Smooth muscle cell (in vitro differentiated cells): ENCODE data around the gene CELSR1. TPM values are rescaled to one million over a fixed set of nuclear protein-coding genes. Genes with fewer than 3 reads are reported as not detected.

Source experiments
- DNase-seq: peaks from one replicate; lab custom pipeline; 2025; ENCODE audit not compliant: unreplicated experiment; lab: John Stamatoyannopoulos, UW
- H2AFZ ChIP-seq: fragments of 200-600 bp; sonication (generic); 2 replicates; pipeline ENCODE4 v1.6.0; 2016; ENCODE audit warnings: antibody characterized with exemption, low read depth, mild to moderate bottlenecking
- H3F3A ChIP-seq: fragments of 200-600 bp; sonication (generic); 2 replicates; pipeline ENCODE4 v1.6.0; 2017; ENCODE audit warnings: antibody characterized with exemption, low read depth
- H3K27ac ChIP-seq: fragments of 200-600 bp; sonication (generic); 2 replicates; pipeline ENCODE4 v1.5.1; 2016; ENCODE audit warnings: low read depth, mild to moderate bottlenecking
- H3K27me3 ChIP-seq: fragments of 200-600 bp; sonication (generic); 2 replicates; pipeline ENCODE4 v1.6.1; 2016; ENCODE audit warnings: low read depth, mild to moderate bottlenecking
- H3K36me3 ChIP-seq: fragments of 200-600 bp; sonication (generic); 2 replicates; pipeline ENCODE4 v1.5.1; 2016; ENCODE audit warnings: low read depth
- H3K4me1 ChIP-seq: fragments of 200-600 bp; sonication (generic); 2 replicates; pipeline ENCODE4 v1.5.1; 2016; ENCODE audit warnings: low read depth
- H3K4me2 ChIP-seq: fragments of 200-600 bp; sonication (generic); 2 replicates; pipeline ENCODE4 v1.6.0; 2016; ENCODE audit warnings: mild to moderate bottlenecking
- H3K4me3 ChIP-seq: fragments of 200-600 bp; sonication (generic); 2 replicates; pipeline ENCODE4 v1.5.1; 2016; ENCODE audit warnings: mild to moderate bottlenecking
- H3K79me2 ChIP-seq: fragments of 200-600 bp; sonication (generic); 2 replicates; pipeline ENCODE4 v1.6.0; 2016; ENCODE audit warnings: low read depth, mild to moderate bottlenecking
- H3K9ac ChIP-seq: fragments of 200-600 bp; sonication (generic); 2 replicates; pipeline ENCODE4 v1.6.0; 2016; ENCODE audit warnings: low read depth
- H3K9me3 ChIP-seq: fragments of 200-600 bp; sonication (generic); replicated peaks from 2 replicates; pipeline ENCODE4 v1.5.1; 2016; ENCODE audit warnings: low read depth
- H4K20me1 ChIP-seq: fragments of 200-600 bp; sonication (generic); 2 replicates; pipeline ENCODE4 v1.6.0; 2016; ENCODE audit warnings: low read depth
- CTCF ChIP-seq: fragments of 200-600 bp; sonication (generic); IDR thresholded peaks from 2 replicates; pipeline ENCODE4 v1.5.1; 2017; ENCODE audit warnings: borderline replicate concordance, mild to moderate bottlenecking, antibody characterized with exemption; ENCODE audit not compliant: insufficient read depth, poor library complexity, severe bottlenecking
- WGBS: methylation state at CpG from one replicate; pipeline ENCODE4 v1.1.7; 2016; ENCODE audit warnings: low lambda C conversion rate; 5-methylcytosine and 5-hydroxymethylcytosine counted together
- polyA plus RNA-seq: library from polyadenylated mRNA; unstranded; fragments of >200 nt; fragmentation: Nextera tagmentation; extraction: Ambion mirVana; gene quantifications from 2 replicates; pipeline ENCODE4 v1.2.1, GENCODE V29; 2016
- total RNA-seq: library from RNA; depleted of rRNA; stranded (reverse); fragments of >200 nt; gene quantifications from 2 replicates; pipeline ENCODE4 v1.2.3, GENCODE V29; 2014

Gene CELSR1
- total and polyA plus RNA-seq, 2 experiments from 2014 or later = 3.6 to 15.2 TPM

- Histone ChIP-seq H3K9me3 (no peaks in the 10 kb centered on the region), H3K27me3 (no peaks in the 10 kb centered on the region), H3K4me3 (no peak overlapping the region), H3K27ac (no peak overlapping the region), H3K36me3 (no peaks in the 10 kb centered on the region), H3K4me1 (no peaks in the 10 kb centered on the region), H3K9ac (no peak overlapping the region), H3K79me2 (peaks cover 26% of the 10 kb centered on the region), H4K20me1 (peaks cover 11% of the 10 kb centered on the region), H3K4me2 (no peak overlapping the region), H3F3A (no peaks in the 10 kb centered on the region), H2AFZ (no peak overlapping the region)
- 41% methylated on average over 8 of the region's 8 CpGs for WGBS
- TF ChIP-seq CTCF = no peak
- no peak for DNase-seq
These were observed 14.6 kb downstream of the CELSR1 start for GRCh38 chr22:46522797-46523196.

- H3K27me3 ChIP-seq = no peaks in the 10 kb centered on the region
- H2AFZ ChIP-seq = no peak overlapping the region
- H3K4me3 ChIP-seq = no peak overlapping the region
- H3K36me3 ChIP-seq = no peaks in the 10 kb centered on the region
- peaks cover 11% of the 10 kb centered on the region for H4K20me1 ChIP-seq
- DNase-seq = no peak
- no peak overlapping the region for H3K4me2 ChIP-seq
- no peaks in the 10 kb centered on the region for H3F3A ChIP-seq
- 93% methylated on average over 5 of the region's 5 CpGs for WGBS
- H3K79me2 ChIP-seq = peaks cover 23% of the 10 kb centered on the region
- H3K4me1 ChIP-seq = no peaks in the 10 kb centered on the region
- no peaks in the 10 kb centered on the region for H3K9me3 ChIP-seq
- H3K9ac ChIP-seq = no peak overlapping the region
- no peak overlapping the region for H3K27ac ChIP-seq
- no peak for TF ChIP-seq CTCF
These were observed 15.4 kb downstream of the CELSR1 start for GRCh38 chr22:46521994-46522393.

- no peak for TF ChIP-seq CTCF
- no peak overlapping the region for H2AFZ ChIP-seq
- no peaks in the 10 kb centered on the region for H3K4me1 ChIP-seq
- no peak overlapping the region for H3K9ac ChIP-seq
- DNase-seq = no peak
- 95% methylated on average over 8 of the region's 8 CpGs for WGBS
- H3K36me3 ChIP-seq = no peaks in the 10 kb centered on the region
- no peak overlapping the region for H3K27ac ChIP-seq
- no peak overlapping the region for H3K4me2 ChIP-seq
- peaks cover 11% of the 10 kb centered on the region for H4K20me1 ChIP-seq
- H3F3A ChIP-seq = no peaks in the 10 kb centered on the region
- H3K4me3 ChIP-seq = no peak overlapping the region
- no peaks in the 10 kb centered on the region for H3K27me3 ChIP-seq
- peaks cover 12% of the 10 kb centered on the region for H3K79me2 ChIP-seq
- no peaks in the 10 kb centered on the region for H3K9me3 ChIP-seq
These were observed 16.5 kb downstream of the CELSR1 start for GRCh38 chr22:46520880-46521279.

- no peak overlapping the region for H3K4me2 ChIP-seq
- no peak overlapping the region for H3K27ac ChIP-seq
- 94% methylated on average over 9 of the region's 9 CpGs for WGBS
- no peak for DNase-seq
- H3K9me3 ChIP-seq = no peaks in the 10 kb centered on the region
- H3K36me3 ChIP-seq = no peaks in the 10 kb centered on the region
- H3K9ac ChIP-seq = no peak overlapping the region
- peaks cover 16% of the 10 kb centered on the region for H4K20me1 ChIP-seq
- no peaks in the 10 kb centered on the region for H3K27me3 ChIP-seq
- H3K4me3 ChIP-seq = no peak overlapping the region
- H3K79me2 ChIP-seq = no peaks in the 10 kb centered on the region
- no peak for TF ChIP-seq CTCF
- no peak overlapping the region for H2AFZ ChIP-seq
- peaks cover 12% of the 10 kb centered on the region for H3K4me1 ChIP-seq
- H3F3A ChIP-seq = no peaks in the 10 kb centered on the region
These were observed 18.0 kb downstream of the CELSR1 start for GRCh38 chr22:46519377-46519776.
